ENCODE measurements around the gene FAM89B. TPM values are rescaled to one million over a fixed set of nuclear protein-coding genes. Genes with fewer than 3 reads are reported as not detected.

The FAM89B gene
- total RNA-seq, 4 donors from 2014 or later, result 40.8 to 55.3 (median 44.6) TPM

- Histone ChIP-seq H3K36me3 (peaks cover 2 to 26% (median 15%) of the 10 kb centered on the region in 3 donors), H3K9me3 (no peaks in the 10 kb centered on the region), H3K4me1 (peaks cover 0 to 68% (median 57%) of the 10 kb centered on the region in 4 donors), H3K4me3 (peak overlapping the region; percentile 53 to 81 (median 59)), H3K27ac (peak overlapping the region; percentile 75 to 95 (median 94)), H3K27me3 (no peaks in the 10 kb centered on the region)
- DNase-seq (ENCODE audit: low spot score in 2 of 2), result no peak
- no peak for TF ChIP-seq CTCF (IDR thresholded peaks at IDR 0.05)
- 0 to 5% methylated on average over 13 to 17 of the region's 26 CpGs for WGBS, 2 donors
Measured at GRCh38 chr11:65576232-65576866, 4.0 kb downstream of the FAM89B start.

- peak in 1 of 2 donors; percentile 63 for TF ChIP-seq EP300 (IDR thresholded peaks at IDR 0.05)
- peak in 1 of 5 experiments; percentile 6 for TF ChIP-seq CTCF (IDR thresholded peaks at IDR 0.05)
- TF ChIP-seq POLR2A (IDR thresholded peaks at IDR 0.05), result peak in 1 of 2 donors; percentile 15
- Histone ChIP-seq H3K9me3 (no peaks in the 10 kb centered on the region), H3K4me1 (peaks cover 0 to 60% (median 49%) of the 10 kb centered on the region in 4 donors), H3K27ac (peak overlapping the region; percentile 75 to 95 (median 94)), H3K4me3 (peak overlapping the region; percentile 53 to 81 (median 59)), H3K36me3 (peaks cover 2 to 33% (median 15%) of the 10 kb centered on the region in 3 donors), H3K27me3 (no peaks in the 10 kb centered on the region)
- DNase-seq (ENCODE audit: low spot score in 2 of 2), result no peak
- WGBS, 2 donors, result 20 to 30% methylated on average over 7 to 11 of the region's 18 CpGs
Measured at GRCh38 chr11:65576867-65577755, 4.8 kb downstream of the FAM89B start.

GRCh38 chr11:65577756-65578109 lies 5.4 kb downstream of the FAM89B start:
- no peak for DNase-seq (ENCODE audit: low spot score in 2 of 2)
- Histone ChIP-seq H3K36me3 (peaks cover 2 to 37% (median 15%) of the 10 kb centered on the region in 3 donors), H3K4me3 (peak overlapping the region in 3 of 4 donors; percentile 58 to 81 (median 60)), H3K9me3 (no peaks in the 10 kb centered on the region), H3K27ac (peak overlapping the region; percentile 75 to 95 (median 94)), H3K27me3 (no peaks in the 10 kb centered on the region), H3K4me1 (peaks cover 0 to 58% (median 48%) of the 10 kb centered on the region in 4 donors)
- 19 to 21% methylated on average over 5 of the region's 8 CpGs for WGBS, 2 donors
- TF ChIP-seq CTCF (IDR thresholded peaks at IDR 0.05) (no peak), POLR2A (IDR thresholded peaks at IDR 0.05) (no peak), EP300 (IDR thresholded peaks at IDR 0.05) (no peak)

- H3K4me3 ChIP-seq, result peak overlapping the region in 2 of 4 donors; percentile 58 to 81
- no peaks in the 10 kb centered on the region for H3K9me3 ChIP-seq
- peaks cover 0 to 56% (median 47%) of the 10 kb centered on the region in 4 donors for H3K4me1 ChIP-seq
- no peaks in the 10 kb centered on the region for H3K27me3 ChIP-seq
- H3K36me3 ChIP-seq, result peaks cover 2 to 41% (median 15%) of the 10 kb centered on the region in 3 donors
- peak overlapping the region; percentile 75 to 95 (median 94) for H3K27ac ChIP-seq
- no peak for DNase-seq (ENCODE audit: low spot score in 2 of 2)
- WGBS, 2 donors, result 77 to 82% methylated on average over 7 of the region's 7 CpGs
- TF ChIP-seq EP300 (IDR thresholded peaks at IDR 0.05), result no peak
Measured at GRCh38 chr11:65578134-65578533, 5.8 kb downstream of the FAM89B start.

- Histone ChIP-seq H3K27me3 (no peaks in the 10 kb centered on the region), H3K4me1 (peaks cover 0 to 51% (median 41%) of the 10 kb centered on the region in 4 donors), H3K36me3 (peaks cover 2 to 46% (median 15%) of the 10 kb centered on the region in 3 donors), H3K4me3 (no peak overlapping the region), H3K9me3 (no peaks in the 10 kb centered on the region), H3K27ac (peak overlapping the region in 3 of 4 donors; percentile 93 to 95 (median 94))
- no peak for TF ChIP-seq EP300 (IDR thresholded peaks at IDR 0.05)
- no peak for TF ChIP-seq CTCF (IDR thresholded peaks at IDR 0.05)
- no peak for TF ChIP-seq POLR2A (IDR thresholded peaks at IDR 0.05)
- 59 to 65% methylated on average over 3 of the region's 3 CpGs for WGBS, 2 donors
- DNase-seq (ENCODE audit: low spot score in 2 of 2), result no peak
Measured at GRCh38 chr11:65578667-65579066, 6.3 kb downstream of the FAM89B start.

Measured in tibial nerve (tissue), 4 donors.